K562 (cell line): Measurements from ENCODE around the gene CHSY1. TPM values are rescaled to one million over a fixed set of nuclear protein-coding genes. Genes with fewer than 3 reads are reported as not detected.

ENCODE experiments used
- ATAC-seq: fragments of 200-7000 bp; cut with Tn5 transposase; 3 replicates; pipeline ENCODE4 v1.9.1; 2020; ENCODE audit warnings: moderate library complexity
- BruUV-seq: library from RNA; stranded (reverse); fragments of 400-500 nt; replicated peaks from 2 replicates; lab custom pipeline; 2021; lab: Mats Ljungman, UMichigan
- CTCF ChIA-PET: fragments of 300-600 bp; formaldehyde crosslinking; extraction: SDS; loops from one replicate; lab custom pipeline; 2021; ENCODE audit warnings: low intra/inter-chr PET ratio; lab: Yijun Ruan, JAX
- POLR2A ChIA-PET: fragments of 300-600, 350-650 bp; sonication (Branson Sonifier 250); formaldehyde crosslinking; extraction: SDS; loops from one replicate; lab custom pipeline; 2021; ENCODE audit warnings: antibody characterized with exemption, inconsistent platforms; lab: Yijun Ruan, JAX
- DNase-seq, 4 experiments: peaks; one replicate each; pipeline versions ENCODE4 v3.0.0 to v3.0.0-alpha.2; 2011 to 2018; ENCODE audit warnings: low spot score in 3 of 4, mixed read lengths in 3 of 4; ENCODE audit errors: extremely low read depth in 1 of 4
- FAIRE-seq: peaks from 2 replicates; lab custom pipeline; 2011; peaks lifted over from hg19 to GRCh38; lab: Jason Lieb, UNC
- H2AFZ ChIP-seq: 2 replicates; pipeline ENCODE4 v1.6.0; 2011; ENCODE audit warnings: low read depth, low read length, control low read depth, inconsistent platforms
- H3K27ac ChIP-seq: fragments of 200-600 bp; 3 replicates; pipeline ENCODE4 v1.8.0; 2011; ENCODE audit warnings: low read depth, mild to moderate bottlenecking, control low read depth, inconsistent platforms, low read length, moderate library complexity, mixed read lengths; ENCODE audit errors: extremely low read depth
- H3K27me3 ChIP-seq, 2 experiments: fragments of 300-600 bp in 1 of 2; 2 replicates in 1 of 2; 3 replicates in 1 of 2; pipeline versions ENCODE4 v1.6.0 to v1.8.0; 2011; ENCODE audit warnings: inconsistent platforms in 2 of 2, low read length in 2 of 2, mild to moderate bottlenecking in 1 of 2, mixed read lengths in 1 of 2, moderate library complexity in 1 of 2; ENCODE audit not compliant: control insufficient read depth in 2 of 2, insufficient read depth in 2 of 2
- H3K36me3 ChIP-seq: fragments of 300-600 bp; 3 replicates; pipeline ENCODE4 v1.8.0; 2011; ENCODE audit warnings: mild to moderate bottlenecking, low read length, inconsistent platforms; ENCODE audit not compliant: control insufficient read depth, insufficient read depth
- H3K4me1 ChIP-seq, 2 experiments: fragments of 200-600 bp in 1 of 2; replicated peaks in 1 of 2; 2 replicates in 1 of 2; 3 replicates in 1 of 2; pipeline versions ENCODE4 v1.5.1 to v1.8.0; 2011; ENCODE audit warnings: inconsistent platforms in 2 of 2, low read length in 2 of 2, mild to moderate bottlenecking in 1 of 2, mixed read lengths in 1 of 2, moderate library complexity in 1 of 2; ENCODE audit not compliant: control insufficient read depth in 2 of 2, insufficient read depth in 2 of 2
- H3K4me2 ChIP-seq: 2 replicates; pipeline ENCODE4 v1.6.1; 2011; ENCODE audit warnings: low read length, control low read depth, inconsistent platforms, mixed read lengths; ENCODE audit not compliant: insufficient read depth
- H3K4me3 ChIP-seq: fragments of 200-600 bp; sonication (generic), shearing (Covaris generic); 2 replicates; pipeline ENCODE4 v1.5.1; 2016; ENCODE audit warnings: control low read depth, inconsistent platforms
- H3K79me2 ChIP-seq: fragments of 200-600 bp; 3 replicates; pipeline ENCODE4 v1.8.0; 2011; ENCODE audit warnings: low read length, inconsistent platforms; ENCODE audit not compliant: control insufficient read depth, insufficient read depth
- H3K9ac ChIP-seq, 2 experiments: 2 replicates each; pipeline versions ENCODE4 v1.6.0 to v1.6.1; 2011; ENCODE audit warnings: low read depth in 2 of 2, low read length in 2 of 2, control low read depth in 1 of 2, inconsistent platforms in 1 of 2, mild to moderate bottlenecking in 1 of 2, mixed read lengths in 1 of 2; ENCODE audit not compliant: insufficient read depth in 1 of 2
- H3K9me1 ChIP-seq: one replicate; pipeline ENCODE4 v1.6.0; 2011; ENCODE audit warnings: inconsistent platforms, mild to moderate bottlenecking, low read length, moderate library complexity; ENCODE audit not compliant: control insufficient read depth, insufficient read depth
- H3K9me3 ChIP-seq: replicated peaks from 2 replicates; pipeline ENCODE4 v1.5.1; 2011; ENCODE audit warnings: low read depth, low read length, inconsistent platforms; ENCODE audit not compliant: control insufficient read depth, insufficient read depth
- H4K20me1 ChIP-seq: replicated peaks from 2 replicates; pipeline ENCODE4 v1.6.1; 2011; ENCODE audit warnings: low read length, inconsistent platforms, mixed read lengths; ENCODE audit not compliant: control insufficient read depth, insufficient read depth
- BACH1 ChIP-seq: fragments of 200-800 bp; sonication (Bioruptor generic); IDR thresholded peaks from 2 replicates; pipeline ENCODE4 v1.6.1; 2016; ENCODE audit warnings: missing genetic modification characterization, missing compliant biosample characterization
- DLX4 ChIP-seq: fragments of 250-450 bp; sonication (Bioruptor Pico); IDR thresholded peaks from 2 replicates; pipeline ENCODE4 v1.6.1; 2021; ENCODE audit warnings: mild to moderate bottlenecking
- ELF4 ChIP-seq: fragments of 450-650 bp; formaldehyde crosslinking; IDR thresholded peaks from 2 replicates; pipeline ENCODE4 v1.4.0; 2022; ENCODE audit warnings: missing genetic modification characterization
- FOXK2 ChIP-seq, 2 experiments: fragments of 450-650 bp; IDR thresholded peaks in 1 of 2; conservative IDR thresholded peaks in 1 of 2; 2 replicates each; pipeline ENCODE4 v1.6.1; 2016; ENCODE audit warnings: low read depth in 2 of 2, mild to moderate bottlenecking in 1 of 2
- GMEB1 ChIP-seq: fragments of 250-450 bp; sonication (Bioruptor Pico); IDR thresholded peaks from 2 replicates; pipeline ENCODE4 v1.4.0; 2020; ENCODE audit warnings: mild to moderate bottlenecking
- HDAC8 ChIP-seq: fragments of 450-650 bp; IDR thresholded peaks from 2 replicates; pipeline ENCODE4 v1.6.1; 2016; ENCODE audit warnings: mild to moderate bottlenecking, missing genetic modification characterization, moderate library complexity, missing compliant biosample characterization
- HNRNPUL1 ChIP-seq: fragments of 200-400 bp; formaldehyde crosslinking; IDR thresholded peaks from 2 replicates; pipeline ENCODE4 v1.6.1; 2017; ENCODE audit warnings: low read length
- HSF4 ChIP-seq: fragments of 250-450 bp; sonication (Bioruptor Pico); IDR thresholded peaks from 2 replicates; pipeline ENCODE4 v2.1.2; 2022; ENCODE audit warnings: mild to moderate bottlenecking, moderate library complexity, borderline replicate concordance
- KAT7 ChIP-seq: sonication (generic); formaldehyde crosslinking; IDR thresholded peaks from 2 replicates; pipeline ENCODE4 v1.8.0; 2022; ENCODE audit warnings: missing genetic modification reagents, mild to moderate bottlenecking, borderline replicate concordance
- PHF20 ChIP-seq: fragments of 450-650 bp; IDR thresholded peaks from 2 replicates; pipeline ENCODE4 v1.6.1; 2018; ENCODE audit not compliant: partially characterized antibody
- SAFB2 ChIP-seq: fragments of 200-400 bp; formaldehyde crosslinking; IDR thresholded peaks from 2 replicates; pipeline ENCODE4 v1.6.1; 2018; ENCODE audit warnings: borderline replicate concordance, low read length, low read depth, moderate library complexity; ENCODE audit not compliant: severe bottlenecking
- XRCC3 ChIP-seq: fragments of 450-650 bp; IDR thresholded peaks from 2 replicates; pipeline ENCODE4 v1.6.1; 2017; ENCODE audit warnings: mild to moderate bottlenecking, moderate library complexity
- ZBTB1 ChIP-seq: sonication (generic); formaldehyde crosslinking; IDR thresholded peaks from 2 replicates; pipeline ENCODE4 v1.8.1; 2023; ENCODE audit warnings: missing genetic modification reagents, low read depth, mild to moderate bottlenecking, borderline replicate concordance
- ZBTB49 ChIP-seq: sonication (generic); formaldehyde crosslinking; IDR thresholded peaks from 2 replicates; pipeline ENCODE4 v1.8.0; 2022; ENCODE audit warnings: missing genetic modification reagents, mild to moderate bottlenecking, borderline replicate concordance
- ZC3H4 ChIP-seq: sonication (generic); formaldehyde crosslinking; IDR thresholded peaks from 2 replicates; pipeline ENCODE4 v1.9.0; 2021; ENCODE audit warnings: missing genetic modification reagents, borderline replicate concordance
- ZFP1 ChIP-seq: fragments of 450-650 bp; formaldehyde crosslinking; IDR thresholded peaks from 2 replicates; pipeline ENCODE4 v1.4.0; 2020; ENCODE audit warnings: mild to moderate bottlenecking, mixed read lengths
- ZNF146 ChIP-seq: IDR thresholded peaks from one replicate; pipeline ENCODE4 v1.6.1; 2018; ENCODE audit warnings: missing compliant biosample characterization; ENCODE audit not compliant: unreplicated experiment
- ZNF431 ChIP-seq: sonication (generic); formaldehyde crosslinking; IDR thresholded peaks from 2 replicates; pipeline ENCODE4 v1.8.0; 2022; ENCODE audit warnings: mild to moderate bottlenecking, missing genetic modification reagents
- ZNF79 ChIP-seq: fragments of 250-450 bp; sonication (Bioruptor Pico); IDR thresholded peaks from 2 replicates; pipeline ENCODE4 v1.4.0; 2020; ENCODE audit warnings: low read depth, mild to moderate bottlenecking, moderate library complexity
- WGBS: fragments of 100-300 bp; shearing (Covaris generic); methylation state at CpG from one replicate; pipeline ENCODE4 v1.1.6; 2016; ENCODE audit warnings: low coverage, mixed read lengths; ENCODE audit not compliant: insufficient coverage; ENCODE audit errors: missing lambda C conversion rate; 5-methylcytosine and 5-hydroxymethylcytosine counted together
- in situ Hi-C: fragments of 300-500 bp; cut with MboI; formaldehyde crosslinking; loops from 4 replicates; pipeline ENCODE4 v1.15.0; 2018; ENCODE audit warnings: inconsistent platforms, mixed read lengths
- intact Hi-C: fragments of 100-400 bp; cut with micrococcal nuclease; formaldehyde crosslinking; loops from 2 replicates; pipeline ENCODE4 v1.14.2; 2022
- polyA plus RNA-seq, 8 experiments: library from polyadenylated mRNA; depleted of rRNA in 4 of 8; stranded (reverse) in 5 of 8; unstranded in 3 of 8; fragments of >200 nt; fragmentation: Nextera tagmentation in 2 of 8; fragmentation: Illumina TruSeq in 1 of 8; extraction: Ambion mirVana in 2 of 8; extraction: Trizol in 1 of 8; gene quantifications; 2 replicates each; pipeline versions ENCODE4 v1.2.1 to v1.2.3, GENCODE V29; 2011 to 2014; ENCODE audit warnings: inconsistent platforms in 1 of 8, missing spikeins in 1 of 8
- total RNA-seq, 7 experiments: library from RNA; depleted of rRNA in 6 of 7; stranded (reverse); fragments of >200 nt in 6 of 7; fragmentation: Illumina TruSeq in 2 of 7; extraction: Trizol in 2 of 7; gene quantifications; 2 replicates each; pipeline versions ENCODE4 v1.2.1 to v1.2.3, GENCODE V29; 2011 to 2021; ENCODE audit warnings: low replicate concordance in 1 of 7

CHSY1 gene
- total and polyA plus RNA-seq, 9 of the 15 experiments (the other 6 are each of a cell fraction or from before 2014, with no cell fraction given): 7.0 to 16.4 (median 13.4) TPM

- Histone ChIP-seq H3K36me3 (peaks cover 89% of the 10 kb centered on the region), H4K20me1 (peaks cover 3% of the 10 kb centered on the region), H3K79me2 (peaks cover 25% of the 10 kb centered on the region), H3K9me1 (no peaks in the 10 kb centered on the region), H3K27ac (no peak overlapping the region), H3K4me3 (no peak overlapping the region), H3K9ac (no peak overlapping the region), H2AFZ (no peak overlapping the region), H3K9me3 (no peaks in the 10 kb centered on the region), H3K4me2 (no peak overlapping the region), H3K27me3 (no peaks in the 10 kb centered on the region), H3K4me1 (no peaks in the 10 kb centered on the region)
- CTCF ChIA-PET: no interaction called here
- in situ Hi-C loops: no loop called here
- intact Hi-C loops: no loop called here
- BruUV-seq: no TSS peak
- TF ChIP-seq FOXK2 (conservative IDR thresholded peaks at IDR 0.05 in 1 of 2, IDR thresholded peaks at IDR 0.05 in 1 of 2; ENCODE audit: low read depth in 2 of 2): no peak
- TF ChIP-seq XRCC3: no peak
- no peak for TF ChIP-seq DLX4 (CRISPR knock-in tag)
- TF ChIP-seq ZFP1 (CRISPR knock-in tag): no peak
- no peak for TF ChIP-seq ELF4
- TF ChIP-seq ZNF431 (CRISPR knock-in tag): no peak
- TF ChIP-seq ZNF79: no peak
- TF ChIP-seq ZBTB1: no peak
- no peak for TF ChIP-seq HSF4 (CRISPR knock-in tag)
- TF ChIP-seq SAFB2: no peak
- TF ChIP-seq HNRNPUL1: no peak
- TF ChIP-seq PHF20: no peak
- TF ChIP-seq GMEB1 (CRISPR knock-in tag): no peak
- no peak for TF ChIP-seq KAT7 (CRISPR knock-in tag)
- no peak for TF ChIP-seq ZNF146 (CRISPR knock-in tag)
- TF ChIP-seq ZC3H4 (CRISPR knock-in tag): no peak
- TF ChIP-seq ZBTB49 (CRISPR knock-in tag): no peak
- TF ChIP-seq BACH1 (tag): no peak
- no peak for TF ChIP-seq HDAC8 (tag)
- ATAC-seq (no peak), FAIRE-seq (no peak), DNase-seq (no peak)
- POLR2A ChIA-PET: interaction anchor here (0.5 to 4.2 kb wide), 3 partner anchors 10 to 198 kb away, joined by 3 to 25 read pairs (median 3); partner anchors contain the start of gene SNRPA1
- 86% methylated on average over 6 of the region's 6 CpGs for WGBS
Measured at GRCh38 chr15:101283931-101284330, 32.1 kb upstream of the CHSY1 start.
